ENCODE results near the gene FOXF1.

FOXF1 gene

DNA sequence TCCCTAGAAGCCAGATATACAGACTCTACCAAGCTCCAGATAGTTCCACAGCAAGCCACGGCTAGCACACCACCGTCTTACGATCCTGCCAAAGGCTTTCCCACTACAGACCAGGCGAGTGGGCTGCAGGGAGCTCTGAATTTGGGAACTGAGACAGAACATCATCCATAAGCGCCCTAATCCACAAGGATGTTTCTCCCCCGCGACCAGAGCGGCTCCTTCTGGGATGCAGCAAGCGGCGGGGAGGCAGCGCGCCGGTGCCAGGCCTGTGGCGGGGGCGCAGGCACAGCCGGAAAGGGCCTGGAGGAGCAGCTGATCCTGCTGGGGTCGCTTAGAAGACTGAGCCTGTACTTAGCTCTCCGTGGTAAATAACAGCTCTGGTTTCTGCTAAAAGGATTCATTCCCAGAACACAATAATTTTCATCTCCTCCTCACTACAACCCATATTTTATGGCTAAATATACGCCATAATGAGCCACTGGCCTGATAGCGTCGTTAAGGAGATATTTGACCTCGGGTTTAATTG is 16.2 kb upstream of the FOXF1 start:
- DNase-seq = no peak
- Histone ChIP-seq H3K9me3 (no peaks in the 10 kb centered on the region), H3K27me3 (peaks cover 99% of the 10 kb centered on the region), H3K4me3 (ENCODE audit: low read depth, low read length) (no peak overlapping the region), H3K36me3 (no peaks in the 10 kb centered on the region), H3K4me1 (no peaks in the 10 kb centered on the region)
- TF ChIP-seq, protein P1, sequence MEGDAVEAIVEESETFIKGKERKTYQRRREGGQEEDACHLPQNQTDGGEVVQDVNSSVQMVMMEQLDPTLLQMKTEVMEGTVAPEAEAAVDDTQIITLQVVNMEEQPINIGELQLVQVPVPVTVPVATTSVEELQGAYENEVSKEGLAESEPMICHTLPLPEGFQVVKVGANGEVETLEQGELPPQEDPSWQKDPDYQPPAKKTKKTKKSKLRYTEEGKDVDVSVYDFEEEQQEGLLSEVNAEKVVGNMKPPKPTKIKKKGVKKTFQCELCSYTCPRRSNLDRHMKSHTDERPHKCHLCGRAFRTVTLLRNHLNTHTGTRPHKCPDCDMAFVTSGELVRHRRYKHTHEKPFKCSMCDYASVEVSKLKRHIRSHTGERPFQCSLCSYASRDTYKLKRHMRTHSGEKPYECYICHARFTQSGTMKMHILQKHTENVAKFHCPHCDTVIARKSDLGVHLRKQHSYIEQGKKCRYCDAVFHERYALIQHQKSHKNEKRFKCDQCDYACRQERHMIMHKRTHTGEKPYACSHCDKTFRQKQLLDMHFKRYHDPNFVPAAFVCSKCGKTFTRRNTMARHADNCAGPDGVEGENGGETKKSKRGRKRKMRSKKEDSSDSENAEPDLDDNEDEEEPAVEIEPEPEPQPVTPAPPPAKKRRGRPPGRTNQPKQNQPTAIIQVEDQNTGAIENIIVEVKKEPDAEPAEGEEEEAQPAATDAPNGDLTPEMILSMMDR (IDR thresholded peaks at IDR 0.05; ENCODE audit: low read depth, low read length) = no peak

- Histone ChIP-seq H3K4me3 (ENCODE audit: low read depth, low read length) (no peak overlapping the region), H3K36me3 (no peaks in the 10 kb centered on the region), H3K27me3 (peaks cover 99% of the 10 kb centered on the region), H3K4me1 (no peaks in the 10 kb centered on the region), H3K9me3 (no peaks in the 10 kb centered on the region)
- TF ChIP-seq, protein P1 (IDR thresholded peaks at IDR 0.05; ENCODE audit: low read depth, low read length) = no peak
- DNase-seq = no peak
Observed at GRCh38 chr16:86494565-86495356, 15.6 kb upstream of the FOXF1 start.

DNA sequence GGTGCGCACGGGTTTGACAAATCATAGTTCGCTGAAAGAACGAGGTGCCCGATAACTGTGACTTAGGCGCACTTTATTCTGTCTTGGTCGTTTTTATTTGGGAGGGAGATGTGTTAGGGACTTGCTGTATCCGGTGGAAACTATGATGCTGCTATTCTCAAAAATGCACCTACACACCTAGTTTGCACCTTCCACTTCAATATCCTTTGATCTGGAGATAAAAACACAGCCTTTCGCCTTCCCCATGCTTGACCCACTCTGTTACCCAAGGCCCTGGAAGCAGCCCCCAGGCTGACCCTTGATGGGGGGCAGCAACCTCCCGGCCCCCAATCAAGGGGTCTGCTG is 15.0 kb upstream of the FOXF1 start:
- H3K4me3 ChIP-seq (ENCODE audit: low read depth, low read length) = no peak overlapping the region
- no peaks in the 10 kb centered on the region for H3K36me3 ChIP-seq
- TF ChIP-seq, protein P1 (IDR thresholded peaks at IDR 0.05; ENCODE audit: low read depth, low read length) = no peak
- H3K9me3 ChIP-seq = no peaks in the 10 kb centered on the region
- no peak for DNase-seq
- peaks cover 99% of the 10 kb centered on the region for H3K27me3 ChIP-seq
- no peaks in the 10 kb centered on the region for H3K4me1 ChIP-seq

DNA sequence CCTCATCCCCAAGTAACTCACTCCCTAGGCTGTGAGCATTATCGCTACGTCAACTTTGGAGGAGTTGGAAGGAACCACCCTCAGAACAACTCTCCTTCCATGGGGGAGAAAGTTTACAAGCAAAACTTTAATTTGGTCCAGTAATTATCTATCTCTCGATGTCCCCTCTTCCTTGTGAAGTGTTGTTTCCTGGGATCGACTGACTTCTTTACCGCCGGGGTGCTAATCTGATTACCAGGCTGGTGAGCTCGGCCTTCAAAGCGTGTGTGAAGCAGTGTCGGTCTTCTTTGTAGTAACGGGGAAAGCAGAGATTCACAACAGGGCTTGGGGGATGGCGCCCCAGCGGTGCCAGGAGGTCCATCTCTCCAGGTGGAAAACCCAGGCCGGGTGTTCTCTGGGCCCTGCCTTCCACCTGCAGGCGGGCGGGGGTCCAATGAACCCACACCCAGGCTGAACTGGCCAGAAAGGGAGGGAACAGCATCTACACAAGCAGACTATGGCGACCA is 14.5 kb upstream of the FOXF1 start:
- Histone ChIP-seq H3K27me3 (peaks cover 99% of the 10 kb centered on the region), H3K9me3 (no peaks in the 10 kb centered on the region), H3K4me1 (no peaks in the 10 kb centered on the region), H3K4me3 (ENCODE audit: low read depth, low read length) (no peak overlapping the region), H3K36me3 (no peaks in the 10 kb centered on the region)
- DNase-seq = no peak
- TF ChIP-seq, protein P1 (IDR thresholded peaks at IDR 0.05; ENCODE audit: low read depth, low read length) = no peak

DNA sequence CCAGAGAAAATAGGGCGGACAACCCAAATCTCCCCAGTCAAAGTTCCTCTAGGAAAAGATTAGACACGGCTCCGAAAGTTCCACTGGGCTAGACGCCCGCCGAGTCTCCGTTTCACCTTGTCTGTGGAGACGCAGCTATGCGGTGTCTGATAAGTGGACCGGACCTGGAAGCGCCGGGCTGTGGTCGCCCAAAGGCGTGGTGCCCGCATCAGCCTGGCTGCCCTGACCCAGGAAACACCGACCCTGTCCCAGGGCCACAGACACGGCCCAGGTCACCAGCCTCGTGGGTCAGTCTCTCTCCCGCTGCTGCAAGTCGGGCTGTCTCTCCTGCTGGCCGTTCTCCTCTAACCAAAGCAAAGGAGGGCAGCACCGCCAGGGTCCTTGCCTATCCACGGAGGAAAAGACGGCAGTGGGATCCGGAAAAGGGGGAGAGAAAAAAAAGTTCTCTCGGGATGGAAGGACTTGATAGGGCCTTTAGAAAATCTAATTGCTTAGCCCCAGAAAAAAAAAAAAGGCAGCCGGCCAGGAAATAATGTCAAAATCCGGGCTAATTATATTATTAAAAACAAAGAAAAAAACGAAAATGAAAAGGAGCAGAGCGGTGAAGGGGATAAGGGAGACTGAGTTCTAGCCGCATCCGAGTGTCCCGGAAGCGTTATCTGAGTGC is 13.9 kb upstream of the FOXF1 start:
- no peaks in the 10 kb centered on the region for H3K36me3 ChIP-seq
- H3K27me3 ChIP-seq = peaks cover 99% of the 10 kb centered on the region
- no peaks in the 10 kb centered on the region for H3K4me1 ChIP-seq
- no peaks in the 10 kb centered on the region for H3K9me3 ChIP-seq
- no peak for DNase-seq
- no peak overlapping the region for H3K4me3 ChIP-seq (ENCODE audit: low read depth, low read length)
- TF ChIP-seq, protein P1 (IDR thresholded peaks at IDR 0.05; ENCODE audit: low read depth, low read length) = no peak
